GM21723 (cell line): ENCODE measurements around the gene CALN1.

Source experiments
- ATAC-seq: cut with Tn5 transposase; IDR thresholded peaks from one replicate; pipeline ENCODE4 v1.9.1; 2021; ENCODE audit warnings: mild to moderate bottlenecking, moderate library complexity; ENCODE audit not compliant: unreplicated experiment

Gene CALN1

DNA sequence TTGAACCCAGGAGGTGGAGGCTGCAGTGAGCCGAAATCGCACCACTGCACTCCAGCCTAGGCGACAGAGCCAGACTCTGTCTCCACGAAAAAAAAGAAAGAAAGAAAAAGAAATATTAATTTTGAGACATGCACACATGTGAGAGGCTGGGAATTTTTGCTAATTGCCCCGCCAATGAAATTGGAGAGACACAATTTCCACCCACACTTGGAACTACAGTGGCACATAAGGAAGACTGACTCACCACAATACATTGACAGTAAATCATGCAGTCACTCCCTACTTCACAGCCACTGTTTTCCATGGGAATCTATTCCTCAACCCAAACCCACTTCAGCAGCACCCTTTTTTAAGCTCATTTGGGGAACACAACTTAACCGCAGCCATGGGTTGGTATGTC lies 139.7 kb downstream of the CALN1 start:
- ATAC-seq: no peak

GRCh38 chr7:72268796-72269195 lies 143.3 kb downstream of the CALN1 start:
- ATAC-seq: no peak

- no peak for ATAC-seq
Observed at GRCh38 chr7:72268090-72268489, 144.0 kb downstream of the CALN1 start.

DNA sequence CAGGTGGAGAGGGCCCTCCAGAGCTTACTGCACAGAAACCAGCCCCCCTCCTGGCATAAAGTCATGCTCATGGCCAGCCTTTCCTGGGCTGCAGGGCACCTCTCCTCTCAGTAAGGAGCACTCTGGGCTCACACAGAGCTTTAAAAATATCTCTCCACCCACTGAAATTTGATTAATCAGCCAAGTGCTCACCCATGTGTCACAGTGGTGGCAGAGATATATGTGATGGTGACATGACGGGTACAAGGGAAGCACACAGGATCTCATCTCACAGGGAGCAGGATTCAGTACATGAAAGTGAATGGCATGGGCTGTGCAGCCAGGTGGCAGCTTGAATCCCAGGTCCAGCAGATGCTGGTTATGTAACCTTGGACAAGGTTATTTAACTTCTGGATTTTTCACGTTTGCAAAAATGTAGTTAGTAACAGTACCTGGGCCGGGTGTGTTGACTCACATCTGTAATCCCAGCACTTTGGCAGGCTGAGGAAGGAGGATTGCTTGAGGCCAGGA lies 144.8 kb downstream of the CALN1 start:
- ATAC-seq: no peak

GRCh38 chr7:72266771-72267170 lies 145.4 kb downstream of the CALN1 start:
- no peak for ATAC-seq

GRCh38 chr7:72265071-72265904 lies 146.8 kb downstream of the CALN1 start:
- ATAC-seq: no peak

DNA sequence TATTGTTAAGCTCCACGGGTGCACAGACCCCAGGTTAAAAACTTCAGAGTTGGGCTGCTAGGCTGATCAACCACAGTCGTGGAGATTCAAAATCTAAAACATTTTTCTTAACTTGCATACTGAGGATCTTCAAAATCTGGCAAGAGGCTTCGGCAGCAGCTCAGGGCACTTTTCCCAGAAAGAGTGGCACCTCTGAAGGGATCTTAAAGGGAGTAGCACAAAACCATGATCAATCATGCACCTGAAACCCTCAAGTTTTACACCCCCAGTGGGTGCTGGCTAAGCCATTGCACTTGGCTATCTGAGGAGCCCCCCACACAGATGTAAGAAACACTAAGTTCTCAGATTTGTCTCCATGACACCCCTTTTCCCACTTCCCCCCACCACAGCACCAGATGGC lies 151.7 kb downstream of the CALN1 start:
- no peak for ATAC-seq

DNA sequence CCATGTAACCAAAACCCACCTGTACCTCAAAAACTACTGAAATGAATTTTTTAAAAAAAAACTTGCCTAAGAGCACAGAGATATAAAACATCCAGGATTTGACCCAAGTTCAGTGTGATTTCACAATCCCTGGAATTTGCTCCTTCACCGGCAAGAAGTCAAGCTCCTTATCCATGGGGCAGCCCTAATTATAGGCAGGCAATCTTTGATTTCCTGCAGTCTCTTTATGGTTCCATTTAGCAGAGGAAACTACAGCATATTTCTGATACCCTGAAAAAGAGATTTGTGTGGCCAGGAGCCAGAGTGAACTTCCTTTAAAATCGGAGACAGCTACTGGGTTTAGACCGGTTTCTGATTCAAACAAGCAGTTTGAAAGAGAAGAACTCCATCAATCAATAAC lies 154.1 kb downstream of the CALN1 start:
- ATAC-seq: no peak

DNA sequence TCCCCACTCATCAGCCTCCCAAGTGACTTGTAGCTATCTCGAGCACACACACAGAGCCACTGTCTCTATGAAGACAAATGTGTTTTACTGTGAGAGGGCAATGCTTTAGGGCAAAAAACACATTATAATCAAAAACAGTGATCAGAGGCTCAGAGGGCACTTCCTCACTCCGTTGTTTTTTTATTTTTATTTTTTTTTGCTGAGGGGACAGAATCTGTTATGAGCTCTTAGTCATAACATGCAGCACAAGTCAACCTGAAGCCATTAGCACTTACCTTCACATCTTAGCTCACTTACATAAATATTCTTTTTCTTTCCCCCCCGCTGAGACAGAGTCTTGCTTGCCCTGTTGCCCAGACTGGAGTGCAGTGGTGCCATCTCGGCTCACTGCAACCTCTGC lies 157.7 kb downstream of the CALN1 start:
- no peak for ATAC-seq

DNA sequence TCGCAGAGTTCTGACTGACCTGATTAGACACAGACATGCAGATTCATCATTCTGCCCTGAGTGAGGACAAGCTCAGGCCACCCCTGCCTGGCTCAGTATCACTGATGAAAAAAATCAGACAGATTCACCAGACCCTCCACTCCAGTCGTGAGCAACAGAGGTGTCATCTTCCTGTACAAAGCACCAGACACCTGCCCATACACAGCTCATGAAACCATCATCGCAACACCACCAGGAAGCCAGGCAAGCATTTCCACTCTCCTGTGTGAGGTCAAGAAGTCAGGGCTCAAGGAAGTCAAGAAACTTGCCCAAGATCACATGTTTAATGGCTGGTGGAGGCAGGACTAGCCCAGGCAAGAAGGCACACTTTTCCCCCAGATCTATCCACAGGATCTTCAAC lies 163.0 kb downstream of the CALN1 start:
- ATAC-seq: no peak

GRCh38 chr7:72244826-72245398 lies 167.2 kb downstream of the CALN1 start:
- no peak for ATAC-seq

DNA sequence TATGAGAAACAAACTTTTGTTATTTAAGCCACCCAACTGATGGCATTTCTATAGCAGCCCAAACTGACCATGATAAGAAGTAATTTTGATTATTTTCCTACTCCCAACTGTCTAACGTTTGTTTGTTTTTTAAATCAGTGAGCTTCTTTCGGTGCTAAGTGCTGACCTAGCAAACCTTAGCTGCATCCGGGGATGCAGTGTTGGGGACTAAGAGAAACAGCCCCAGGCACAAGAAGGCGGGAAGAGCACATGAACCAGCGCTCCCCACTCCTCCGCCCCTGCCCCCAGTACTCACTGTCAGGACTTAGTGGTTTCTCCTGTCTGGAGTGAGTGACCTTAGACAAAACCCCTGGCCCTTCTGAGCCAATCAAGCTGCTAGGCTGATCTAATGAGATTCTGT lies 168.8 kb downstream of the CALN1 start:
- no peak for ATAC-seq

DNA sequence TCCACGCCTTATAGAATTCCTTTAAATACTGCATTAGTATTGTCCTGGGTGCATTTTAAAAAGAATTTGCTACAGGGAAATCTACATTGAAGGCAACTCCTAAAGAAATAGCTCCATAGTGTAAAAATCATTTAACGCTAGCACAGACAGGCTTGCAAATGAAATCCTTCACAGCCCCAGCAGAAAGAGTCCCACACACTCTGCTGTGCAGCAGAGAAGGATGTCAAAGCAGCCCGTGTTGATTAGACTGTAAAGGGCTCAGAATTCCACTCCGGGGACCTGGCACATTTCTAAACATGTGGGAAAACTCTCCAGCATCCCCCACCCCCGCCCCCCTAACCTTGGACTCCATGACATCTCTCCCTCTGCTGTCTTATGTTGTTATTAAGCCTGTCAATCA lies 176.8 kb downstream of the CALN1 start:
- no peak for ATAC-seq

- ATAC-seq: no peak
Observed at GRCh38 chr7:72234086-72234485, 178.1 kb downstream of the CALN1 start.

DNA sequence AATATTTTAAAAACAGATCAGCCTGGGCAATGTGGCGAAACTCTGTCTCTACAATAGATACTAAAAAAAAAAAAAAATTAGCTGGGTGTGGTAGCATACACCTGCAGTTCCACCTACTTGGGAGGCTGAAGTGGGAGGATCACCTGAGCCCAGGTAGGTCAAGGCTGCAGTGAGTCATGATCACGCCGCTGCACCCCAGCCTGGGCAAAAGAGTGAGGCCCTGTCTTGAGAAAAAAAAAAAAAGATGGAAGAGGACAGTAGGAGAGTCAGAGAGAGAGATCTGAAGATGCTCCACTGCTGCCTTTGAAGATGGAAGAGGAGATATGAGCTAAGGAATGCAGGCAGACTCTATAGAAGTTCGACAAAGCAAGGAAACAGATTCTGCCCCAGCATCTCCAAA lies 181.9 kb downstream of the CALN1 start:
- no peak for ATAC-seq

DNA sequence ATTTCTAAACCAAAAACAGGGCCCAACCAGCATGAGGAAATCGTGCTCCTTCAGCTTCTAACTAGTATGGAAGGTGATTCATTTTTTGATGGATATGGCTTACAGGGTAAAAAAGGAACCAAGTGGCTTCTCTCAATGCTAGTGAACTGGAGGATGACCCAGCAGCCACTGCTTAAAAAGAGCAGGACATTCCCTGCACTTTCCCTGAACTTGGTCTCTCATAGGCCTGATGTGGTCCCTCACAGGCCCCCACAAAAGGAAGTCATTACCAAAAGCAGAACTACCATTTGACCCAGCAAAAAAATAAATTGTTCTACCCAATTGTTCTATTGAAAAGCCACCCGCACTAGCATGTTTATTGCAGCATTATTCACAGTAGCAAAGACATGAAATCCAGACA lies 188.8 kb downstream of the CALN1 start:
- no peak for ATAC-seq

- no peak for ATAC-seq
Observed at GRCh38 chr7:72222136-72222535, 190.0 kb downstream of the CALN1 start.

DNA sequence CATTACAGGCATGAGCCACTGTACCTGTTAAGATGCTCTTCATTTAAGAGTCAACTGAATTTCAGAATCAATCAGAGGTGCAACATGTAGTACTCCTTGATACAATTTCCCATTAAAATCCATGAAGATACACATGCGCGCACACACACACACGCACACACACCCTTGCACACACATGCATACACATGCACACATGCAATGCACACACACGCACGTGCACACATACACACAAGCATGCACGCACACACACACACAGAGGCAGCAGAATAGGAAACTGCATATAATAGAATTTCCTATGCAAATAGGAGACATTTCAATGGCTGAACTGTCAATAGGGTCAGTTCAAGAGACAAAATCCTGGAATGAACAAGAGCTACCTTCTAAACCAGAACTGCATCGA lies 192.6 kb downstream of the CALN1 start:
- no peak for ATAC-seq

- ATAC-seq: no peak
Observed at GRCh38 chr7:72217151-72217550, 195.0 kb downstream of the CALN1 start.

GRCh38 chr7:72213769-72214168 lies 198.4 kb downstream of the CALN1 start:
- ATAC-seq: no peak

GRCh38 chr7:72213081-72213480 lies 199.1 kb downstream of the CALN1 start:
- no peak for ATAC-seq

- ATAC-seq: no peak
Observed at GRCh38 chr7:72211175-72211574, 201.0 kb downstream of the CALN1 start.
